Measurements from ENCODE around the gene FES.
"Not testable (repeated sequence)": the region's sequence is repeated elsewhere in the genome, so short reads cannot be mapped to it uniquely, and the experiment has no call there.

The FES gene

DNA sequence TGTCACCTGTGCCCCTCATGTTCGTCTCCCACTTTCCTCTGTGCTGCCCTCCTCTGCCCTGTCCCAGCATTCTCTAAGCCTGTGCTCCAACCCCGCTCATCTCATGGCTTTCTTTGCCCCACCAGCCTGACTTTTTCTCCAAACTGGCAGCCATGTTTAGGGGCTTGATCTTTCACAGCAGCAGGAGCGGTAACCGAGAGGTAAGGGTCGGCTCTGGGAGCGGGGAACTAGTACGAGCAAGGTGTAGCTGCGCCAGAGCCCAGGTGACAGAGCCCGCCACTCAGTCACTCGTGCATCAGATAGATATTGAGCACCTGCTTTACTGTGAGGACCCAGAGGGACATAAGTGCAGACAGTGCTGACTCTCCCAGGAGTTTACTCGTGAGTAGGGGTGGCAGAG, 32.2 kb downstream of the FES start:
- no peak overlapping the region for H3K27ac ChIP-seq (ENCODE audit: low read depth, low read length)
- H3K4me1 ChIP-seq (ENCODE audit: control insufficient read depth in 1 of 2, insufficient read depth in 2 of 2, low read length in 2 of 2), result peaks cover 0 to 11% of the 10 kb centered on the region in 2 donors

GRCh38 chr15:90917569-90917968, 33.3 kb downstream of the FES start:
- Histone ChIP-seq H3K4me1 (ENCODE audit: control insufficient read depth in 1 of 2, insufficient read depth in 2 of 2, low read length in 2 of 2) (peaks cover 0 to 11% of the 10 kb centered on the region in 2 donors), H3K27ac (ENCODE audit: low read depth, low read length) (no peak overlapping the region), H3K36me3 (ENCODE audit: control insufficient read depth in 1 of 2, insufficient read depth in 2 of 2, low read length in 2 of 2) (peaks cover 63 to 85% of the 10 kb centered on the region in 2 donors), H3K9me3 (ENCODE audit: control insufficient read depth in 1 of 2, low read length in 2 of 2) (no peaks in the 10 kb centered on the region), H3K27me3 (ENCODE audit: control insufficient read depth in 1 of 2, insufficient read depth in 2 of 2, low read length in 2 of 2) (no peaks in the 10 kb centered on the region), H3K9ac (ENCODE audit: low read depth in 1 of 2, low read length in 2 of 2) (no peak overlapping the region), H3K4me3 (ENCODE audit: low read depth in 1 of 2, low read length in 2 of 2) (no peak overlapping the region)

More for the DNA sequence above, 32.2 kb downstream of the FES start:
- Histone ChIP-seq H3K9me3 (ENCODE audit: control insufficient read depth in 1 of 2, low read length in 2 of 2) (no peaks in the 10 kb centered on the region), H3K9ac (ENCODE audit: low read depth in 1 of 2, low read length in 2 of 2) (no peak overlapping the region), H3K4me3 (ENCODE audit: low read depth in 1 of 2, low read length in 2 of 2) (no peak overlapping the region), H3K27me3 (ENCODE audit: control insufficient read depth in 1 of 2, insufficient read depth in 2 of 2, low read length in 2 of 2) (no peaks in the 10 kb centered on the region), H3K36me3 (ENCODE audit: control insufficient read depth in 1 of 2, insufficient read depth in 2 of 2, low read length in 2 of 2) (peaks cover 74 to 96% of the 10 kb centered on the region in 2 donors)

- H3K36me3 ChIP-seq (ENCODE audit: control insufficient read depth in 1 of 2, insufficient read depth in 2 of 2, low read length in 2 of 2), result peaks cover 57 to 79% of the 10 kb centered on the region in 2 donors
- H3K9ac ChIP-seq (ENCODE audit: low read depth in 1 of 2, low read length in 2 of 2), result no peak overlapping the region
- no peak overlapping the region for H3K4me3 ChIP-seq (ENCODE audit: low read depth in 1 of 2, low read length in 2 of 2)
- H3K27me3 ChIP-seq (ENCODE audit: control insufficient read depth in 1 of 2, insufficient read depth in 2 of 2, low read length in 2 of 2), result no peaks in the 10 kb centered on the region
- H3K9me3 ChIP-seq (ENCODE audit: control insufficient read depth in 1 of 2, low read length in 2 of 2), result no peaks in the 10 kb centered on the region
- peaks cover 0 to 11% of the 10 kb centered on the region in 2 donors for H3K4me1 ChIP-seq (ENCODE audit: control insufficient read depth in 1 of 2, insufficient read depth in 2 of 2, low read length in 2 of 2)
- no peak overlapping the region for H3K27ac ChIP-seq (ENCODE audit: low read depth, low read length)
Observed at GRCh38 chr15:90918034-90918788, 33.9 kb downstream of the FES start.

DNA sequence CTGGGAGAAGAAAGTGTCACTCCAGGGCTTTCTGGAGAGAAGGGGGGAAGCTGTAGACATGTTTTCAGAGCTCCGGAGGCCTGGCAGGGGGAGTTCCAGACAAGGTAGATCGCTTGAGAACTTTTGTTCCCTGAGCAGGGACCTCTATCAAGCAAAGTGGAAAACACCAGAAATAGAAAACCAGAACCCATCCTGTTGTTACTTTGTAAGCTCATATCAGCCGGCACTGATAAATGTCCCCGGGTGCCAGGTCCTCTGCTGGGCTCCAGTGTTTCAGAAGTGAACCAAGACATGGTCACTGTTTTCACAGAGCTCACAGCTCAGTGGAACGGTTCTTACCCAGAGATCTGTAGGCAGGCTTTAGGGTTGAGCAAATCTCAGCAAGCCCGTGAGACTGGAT, 34.5 kb downstream of the FES start:
- H3K27me3 ChIP-seq (ENCODE audit: control insufficient read depth in 1 of 2, insufficient read depth in 2 of 2, low read length in 2 of 2), result no peaks in the 10 kb centered on the region
- H3K4me3 ChIP-seq (ENCODE audit: low read depth in 1 of 2, low read length in 2 of 2), result no peak overlapping the region
- no peaks in the 10 kb centered on the region for H3K9me3 ChIP-seq (ENCODE audit: control insufficient read depth in 1 of 2, low read length in 2 of 2)
- no peak overlapping the region for H3K27ac ChIP-seq (ENCODE audit: low read depth, low read length)
- no peak overlapping the region for H3K9ac ChIP-seq (ENCODE audit: low read depth in 1 of 2, low read length in 2 of 2)
- peaks cover 51 to 73% of the 10 kb centered on the region in 2 donors for H3K36me3 ChIP-seq (ENCODE audit: control insufficient read depth in 1 of 2, insufficient read depth in 2 of 2, low read length in 2 of 2)
- H3K4me1 ChIP-seq (ENCODE audit: control insufficient read depth in 1 of 2, insufficient read depth in 2 of 2, low read length in 2 of 2), result peaks cover 0 to 11% of the 10 kb centered on the region in 2 donors

DNA sequence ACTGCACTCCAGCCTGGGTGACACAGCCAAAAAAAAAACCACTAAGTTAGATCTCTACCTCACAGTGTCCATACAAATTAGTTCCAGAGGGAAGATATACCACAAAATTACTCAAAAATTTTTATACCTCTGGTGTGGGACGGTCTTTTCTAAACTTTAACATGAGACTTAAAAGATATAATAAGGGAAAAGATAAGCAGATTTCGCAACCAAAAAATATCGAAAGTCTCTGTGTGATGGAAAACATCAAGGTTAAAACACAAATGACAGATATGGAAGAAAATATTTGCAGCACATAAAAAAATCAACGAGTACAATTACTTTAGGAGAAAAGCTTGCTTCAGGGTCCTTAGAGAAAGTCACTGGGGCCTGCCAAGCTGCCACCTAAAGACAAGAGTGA, 37.6 kb downstream of the FES start:
- Histone ChIP-seq H3K9me3 (ENCODE audit: control insufficient read depth in 1 of 2, low read length in 2 of 2) (no peaks in the 10 kb centered on the region), H3K36me3 (ENCODE audit: control insufficient read depth in 1 of 2, insufficient read depth in 2 of 2, low read length in 2 of 2) (peaks cover 39 to 46% of the 10 kb centered on the region in 2 donors), H3K4me3 (ENCODE audit: low read depth in 1 of 2, low read length in 2 of 2) (no peak overlapping the region), H3K9ac (ENCODE audit: low read depth in 1 of 2, low read length in 2 of 2) (no peak overlapping the region), H3K27ac (ENCODE audit: low read depth, low read length) (no peak overlapping the region), H3K27me3 (ENCODE audit: control insufficient read depth in 1 of 2, insufficient read depth in 2 of 2, low read length in 2 of 2) (no peaks in the 10 kb centered on the region), H3K4me1 (ENCODE audit: control insufficient read depth in 1 of 2, insufficient read depth in 2 of 2, low read length in 2 of 2) (no peaks in the 10 kb centered on the region)

- peaks cover 32 to 36% of the 10 kb centered on the region in 2 donors for H3K36me3 ChIP-seq (ENCODE audit: control insufficient read depth in 1 of 2, insufficient read depth in 2 of 2, low read length in 2 of 2)
- H3K4me3 ChIP-seq (ENCODE audit: low read depth in 1 of 2, low read length in 2 of 2); H3K9me3 ChIP-seq (ENCODE audit: control insufficient read depth in 1 of 2, low read length in 2 of 2); H3K27ac ChIP-seq (ENCODE audit: low read depth, low read length); H3K9ac ChIP-seq (ENCODE audit: low read depth in 1 of 2, low read length in 2 of 2); H3K27me3 ChIP-seq (ENCODE audit: control insufficient read depth in 1 of 2, insufficient read depth in 2 of 2, low read length in 2 of 2); H3K4me1 ChIP-seq (ENCODE audit: control insufficient read depth in 1 of 2, insufficient read depth in 2 of 2, low read length in 2 of 2): not testable (repeated sequence)
Observed at GRCh38 chr15:90922712-90923322, 38.5 kb downstream of the FES start.

DNA sequence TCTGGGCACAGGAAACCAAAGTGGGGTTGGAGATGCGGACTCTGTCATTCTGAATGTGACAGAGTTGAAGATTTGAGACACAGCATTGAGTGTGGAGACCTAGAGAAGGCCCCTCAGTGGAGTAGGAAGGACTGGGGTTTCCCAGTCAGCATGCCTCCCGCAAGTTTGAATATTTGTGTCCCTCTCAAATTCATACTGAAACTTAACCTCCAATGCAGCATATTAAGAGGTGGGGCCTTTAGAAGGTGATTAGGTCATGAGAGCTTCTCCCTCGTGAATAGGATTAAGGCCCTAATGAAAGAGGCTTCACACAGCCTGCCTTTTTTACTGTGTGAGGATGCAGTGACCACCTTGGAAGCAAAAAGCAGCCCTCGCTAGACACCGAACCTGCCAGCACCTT, 40.1 kb downstream of the FES start:
- Histone ChIP-seq H3K4me1 (ENCODE audit: control insufficient read depth in 1 of 2, insufficient read depth in 2 of 2, low read length in 2 of 2) (peaks cover 2 to 3% of the 10 kb centered on the region in 2 donors), H3K27me3 (ENCODE audit: control insufficient read depth in 1 of 2, insufficient read depth in 2 of 2, low read length in 2 of 2) (no peaks in the 10 kb centered on the region), H3K27ac (ENCODE audit: low read depth, low read length) (no peak overlapping the region)

GRCh38 chr15:90926766-90927165, 42.5 kb downstream of the FES start:
- H3K27me3 ChIP-seq (ENCODE audit: control insufficient read depth in 1 of 2, insufficient read depth in 2 of 2, low read length in 2 of 2); H3K27ac ChIP-seq (ENCODE audit: low read depth, low read length); H3K9me3 ChIP-seq (ENCODE audit: control insufficient read depth in 1 of 2, low read length in 2 of 2); H3K9ac ChIP-seq (ENCODE audit: low read depth in 1 of 2, low read length in 2 of 2); H3K4me3 ChIP-seq (ENCODE audit: low read depth in 1 of 2, low read length in 2 of 2); H3K36me3 ChIP-seq (ENCODE audit: control insufficient read depth in 1 of 2, insufficient read depth in 2 of 2, low read length in 2 of 2): not testable (repeated sequence)
- H3K4me1 ChIP-seq (ENCODE audit: control insufficient read depth in 1 of 2, insufficient read depth in 2 of 2, low read length in 2 of 2), result peaks cover 15% of the 10 kb centered on the region in 2 donors

More for the DNA sequence above, 40.1 kb downstream of the FES start:
- no peaks in the 10 kb centered on the region for H3K9me3 ChIP-seq (ENCODE audit: control insufficient read depth in 1 of 2, low read length in 2 of 2)
- no peak overlapping the region for H3K4me3 ChIP-seq (ENCODE audit: low read depth in 1 of 2, low read length in 2 of 2)
- peaks cover 21% of the 10 kb centered on the region in 2 donors for H3K36me3 ChIP-seq (ENCODE audit: control insufficient read depth in 1 of 2, insufficient read depth in 2 of 2, low read length in 2 of 2)
- no peak overlapping the region for H3K9ac ChIP-seq (ENCODE audit: low read depth in 1 of 2, low read length in 2 of 2)

DNA sequence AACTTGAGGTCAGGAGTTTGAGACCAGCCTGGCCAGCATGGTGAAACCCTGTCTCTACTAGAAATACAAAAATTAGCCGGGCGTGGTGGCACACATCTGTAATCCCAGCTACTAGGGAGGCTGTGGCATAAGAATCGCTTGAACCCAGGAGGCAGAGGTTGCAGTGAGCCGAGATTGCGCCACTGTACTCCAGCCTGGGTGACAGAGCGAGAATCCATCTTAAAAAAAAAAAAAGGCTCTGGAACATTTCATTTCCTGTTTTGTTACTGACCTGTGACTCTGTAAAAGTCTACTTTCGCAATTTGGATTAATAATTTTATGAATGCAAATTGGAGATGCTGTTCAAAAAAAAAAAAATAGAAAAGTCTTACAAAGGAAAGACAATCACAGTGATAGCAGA, 43.8 kb downstream of the FES start:
- H3K36me3 ChIP-seq (ENCODE audit: control insufficient read depth in 1 of 2, insufficient read depth in 2 of 2, low read length in 2 of 2); H3K4me3 ChIP-seq (ENCODE audit: low read depth in 1 of 2, low read length in 2 of 2); H3K27ac ChIP-seq (ENCODE audit: low read depth, low read length); H3K27me3 ChIP-seq (ENCODE audit: control insufficient read depth in 1 of 2, insufficient read depth in 2 of 2, low read length in 2 of 2); H3K9me3 ChIP-seq (ENCODE audit: control insufficient read depth in 1 of 2, low read length in 2 of 2); H3K9ac ChIP-seq (ENCODE audit: low read depth in 1 of 2, low read length in 2 of 2): not testable (repeated sequence)
- peaks cover 19 to 24% of the 10 kb centered on the region in 2 donors for H3K4me1 ChIP-seq (ENCODE audit: control insufficient read depth in 1 of 2, insufficient read depth in 2 of 2, low read length in 2 of 2)

DNA sequence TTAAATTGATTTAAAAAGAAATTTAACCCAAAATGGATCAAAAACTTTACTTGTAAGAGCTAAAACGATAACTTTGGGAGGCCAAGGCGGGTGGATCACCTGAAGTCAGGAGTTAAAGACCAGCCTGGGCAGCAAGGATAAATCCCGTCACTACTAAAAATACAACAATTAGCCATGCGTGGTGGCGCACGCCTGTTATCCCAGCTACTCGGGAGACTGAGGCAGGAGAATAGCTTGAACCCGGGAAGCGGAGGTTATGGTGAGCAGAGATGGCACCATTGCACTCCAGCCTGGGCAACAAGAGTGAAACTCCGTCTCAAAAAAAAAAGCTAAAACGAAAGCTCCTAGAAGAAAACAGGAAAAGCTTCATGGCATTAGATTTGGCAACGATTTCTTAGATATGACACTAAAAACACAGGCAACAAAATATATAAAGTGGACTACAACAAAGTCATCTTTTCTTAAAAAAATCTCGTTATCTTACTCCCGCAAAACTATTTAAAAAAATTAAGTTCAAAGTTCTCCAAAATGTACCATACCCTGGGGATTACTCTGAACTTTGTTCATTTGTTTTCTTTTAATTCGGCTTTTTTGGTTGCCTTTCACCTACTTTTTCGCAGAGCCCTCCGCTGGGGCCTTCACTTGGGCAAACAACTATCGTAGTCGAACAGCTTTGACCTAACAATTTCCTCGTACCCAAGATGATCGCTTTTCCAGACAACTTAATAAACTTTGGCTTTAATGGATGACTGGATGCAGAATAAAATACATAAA, 45.1 kb downstream of the FES start:
- H3K4me3 ChIP-seq (ENCODE audit: low read depth in 1 of 2, low read length in 2 of 2), result peak overlapping the region; percentile 75 to 97
- H3K9ac ChIP-seq (ENCODE audit: low read depth in 1 of 2, low read length in 2 of 2), result peak overlapping the region; percentile 80 to 91
- H3K27ac ChIP-seq (ENCODE audit: low read depth, low read length), result peak overlapping the region; percentile 96
- no peaks in the 10 kb centered on the region for H3K27me3 ChIP-seq (ENCODE audit: control insufficient read depth in 1 of 2, insufficient read depth in 2 of 2, low read length in 2 of 2)
- H3K4me1 ChIP-seq (ENCODE audit: control insufficient read depth in 1 of 2, insufficient read depth in 2 of 2, low read length in 2 of 2), result peaks cover 25 to 30% of the 10 kb centered on the region in 2 donors
- no peaks in the 10 kb centered on the region for H3K9me3 ChIP-seq (ENCODE audit: control insufficient read depth in 1 of 2, low read length in 2 of 2)
- H3K36me3 ChIP-seq (ENCODE audit: control insufficient read depth in 1 of 2, insufficient read depth in 2 of 2, low read length in 2 of 2), result peaks cover 0 to 3% of the 10 kb centered on the region in 2 donors
